GM12801 (cell line): ENCODE results near the gene HYPK.

Experiments
- TF ChIP-seq, protein P1 (sequence below): IDR thresholded peaks from one replicate; pipeline ENCODE4 v1.5.1; 2011; ENCODE audit warnings: control low read depth; ENCODE audit not compliant: insufficient read length; ENCODE audit errors: extremely low read depth

HYPK gene

GRCh38 chr15:43799209-43799944 lies 1.0 kb upstream of the HYPK start:
- TF ChIP-seq, protein P1, sequence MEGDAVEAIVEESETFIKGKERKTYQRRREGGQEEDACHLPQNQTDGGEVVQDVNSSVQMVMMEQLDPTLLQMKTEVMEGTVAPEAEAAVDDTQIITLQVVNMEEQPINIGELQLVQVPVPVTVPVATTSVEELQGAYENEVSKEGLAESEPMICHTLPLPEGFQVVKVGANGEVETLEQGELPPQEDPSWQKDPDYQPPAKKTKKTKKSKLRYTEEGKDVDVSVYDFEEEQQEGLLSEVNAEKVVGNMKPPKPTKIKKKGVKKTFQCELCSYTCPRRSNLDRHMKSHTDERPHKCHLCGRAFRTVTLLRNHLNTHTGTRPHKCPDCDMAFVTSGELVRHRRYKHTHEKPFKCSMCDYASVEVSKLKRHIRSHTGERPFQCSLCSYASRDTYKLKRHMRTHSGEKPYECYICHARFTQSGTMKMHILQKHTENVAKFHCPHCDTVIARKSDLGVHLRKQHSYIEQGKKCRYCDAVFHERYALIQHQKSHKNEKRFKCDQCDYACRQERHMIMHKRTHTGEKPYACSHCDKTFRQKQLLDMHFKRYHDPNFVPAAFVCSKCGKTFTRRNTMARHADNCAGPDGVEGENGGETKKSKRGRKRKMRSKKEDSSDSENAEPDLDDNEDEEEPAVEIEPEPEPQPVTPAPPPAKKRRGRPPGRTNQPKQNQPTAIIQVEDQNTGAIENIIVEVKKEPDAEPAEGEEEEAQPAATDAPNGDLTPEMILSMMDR: no peak

DNA sequence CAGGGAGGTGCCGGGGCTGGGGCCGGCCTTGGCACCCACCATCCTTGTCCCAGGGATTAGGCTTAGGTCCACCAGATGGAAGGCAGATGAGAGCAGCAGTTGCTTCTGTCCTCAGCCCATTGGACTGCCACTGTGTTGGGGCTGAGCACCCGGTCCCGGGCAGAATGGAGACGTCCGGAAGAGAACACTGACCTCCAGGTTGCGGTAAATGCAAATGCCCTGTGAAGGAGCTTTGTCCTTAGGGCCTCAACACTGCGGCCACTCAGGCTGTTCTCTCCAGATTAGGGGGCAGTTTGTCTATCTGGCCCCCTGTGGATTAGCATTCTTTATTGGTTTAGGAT lies 484 bp upstream of the HYPK start, which contains the start of gene SERINC4:
SERINC4 (minus strand) TSS at position 276 of the 341 bp plus-strand sequence; CDS start at position 42, 234 bp downstream.
- TF ChIP-seq, protein P1: no peak

DNA sequence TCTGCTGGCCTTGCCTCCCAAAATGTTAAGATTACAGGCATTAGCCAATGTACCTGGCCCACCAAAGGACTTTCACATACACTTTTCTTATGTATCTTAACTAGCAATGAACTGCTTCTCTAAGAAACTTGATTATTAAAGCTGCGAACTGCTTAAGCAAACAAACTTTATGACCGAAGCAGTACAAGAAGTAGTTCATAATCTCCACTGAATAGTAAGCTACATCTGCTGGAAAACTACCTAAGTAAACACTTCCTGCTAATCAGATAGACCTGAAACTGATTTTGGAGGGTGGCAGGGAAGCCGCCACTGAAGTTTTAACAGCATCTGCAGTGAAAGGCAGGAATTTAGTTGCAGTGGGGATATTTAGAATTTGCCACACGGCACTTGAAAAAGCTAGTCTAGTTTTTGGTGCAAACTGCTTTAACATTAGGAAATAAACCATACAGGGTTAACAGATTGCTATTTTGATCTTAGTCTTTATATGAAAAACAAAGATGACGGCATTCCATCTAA lies 8.1 kb downstream of the HYPK start:
- TF ChIP-seq, protein P1: no peak

DNA sequence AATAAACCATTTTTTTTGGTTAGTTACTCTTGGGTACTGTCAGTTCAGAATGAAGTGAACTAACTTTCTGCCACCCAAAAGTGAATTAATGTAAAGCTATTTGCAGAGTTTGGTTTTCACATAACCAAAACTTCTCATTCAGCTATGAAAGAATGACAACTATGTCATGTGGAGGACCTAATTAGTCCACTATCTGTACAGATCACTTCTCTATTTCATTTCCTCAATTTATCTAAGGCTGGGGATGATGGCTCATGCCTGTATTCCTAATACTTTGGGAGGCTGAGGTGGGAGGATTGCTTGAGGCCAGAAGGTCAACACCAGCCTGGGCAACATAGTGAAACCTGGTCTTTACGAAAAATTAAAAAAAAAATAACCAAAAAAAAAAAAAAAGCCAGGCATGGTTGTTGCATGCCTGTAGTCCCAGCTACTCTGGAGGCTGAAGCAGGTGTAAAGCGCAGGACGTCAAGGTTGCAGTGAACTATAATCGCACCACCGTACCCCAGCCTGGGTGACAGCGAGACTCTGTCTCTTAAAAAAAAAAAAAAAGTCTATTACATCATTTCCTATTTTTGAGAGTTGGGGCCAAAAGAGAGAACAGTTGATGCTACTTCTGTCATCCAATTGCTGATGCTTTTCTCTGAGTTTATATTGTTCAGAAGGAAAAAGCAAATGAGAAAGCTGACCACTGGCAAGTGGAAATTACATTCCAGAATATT lies 8.7 kb downstream of the HYPK start:
- TF ChIP-seq, protein P1: no peak

DNA sequence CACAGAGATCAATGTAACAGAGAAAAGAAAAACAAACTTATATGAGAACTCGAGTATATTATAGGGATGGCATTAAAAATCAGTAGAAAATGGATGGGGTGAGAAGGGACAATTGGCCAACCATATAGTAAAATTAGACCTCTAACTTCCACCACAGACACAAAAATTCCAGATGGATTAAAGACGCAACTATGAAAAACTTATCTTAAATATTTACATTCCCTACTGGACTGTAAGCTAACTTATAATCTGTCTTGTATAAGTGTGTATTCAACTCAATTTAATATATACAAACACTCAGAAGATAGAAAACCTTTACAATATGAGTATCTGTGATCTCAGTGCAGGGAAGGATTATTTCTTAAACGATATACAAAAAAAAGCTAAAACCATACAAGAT lies 21.1 kb downstream of the HYPK start:
- TF ChIP-seq, protein P1: no peak

GRCh38 chr15:43824302-43825246 lies 24.2 kb downstream of the HYPK start, which contains the start of gene MFAP1:
MFAP1 (minus strand) TSS chr15:43824690; CDS start chr15:43824569, 121 bp downstream.
- TF ChIP-seq, protein P1: no peak
